Measurements from ENCODE around the gene SLC25A33. TPM values are rescaled to one million over a fixed set of nuclear protein-coding genes. Genes with fewer than 3 reads are reported as not detected.

SLC25A33 gene
- total and polyA plus RNA-seq, 2 donors from 2014 or later = 3.8 to 11.3 TPM

DNA sequence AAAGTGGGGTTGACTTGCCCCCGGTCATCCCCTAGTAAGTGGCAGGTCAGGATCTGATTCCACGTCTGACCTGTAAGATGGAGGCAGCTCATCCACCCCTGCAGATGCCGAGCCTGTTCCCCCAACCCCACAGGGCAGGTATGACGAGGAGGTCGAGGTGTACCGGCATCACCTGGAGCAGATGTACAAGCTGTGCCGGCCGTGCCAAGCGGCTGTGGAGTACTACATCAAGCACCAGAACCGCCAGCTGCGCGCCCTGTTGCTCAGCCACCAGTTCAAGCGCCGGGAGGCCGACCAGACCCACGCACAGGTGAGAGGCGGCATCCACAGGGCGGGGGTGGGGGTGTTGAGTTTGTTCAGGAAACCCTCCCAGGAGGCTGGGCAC is 59.0 kb downstream of the SLC25A33 start:
- no peak overlapping the region for H3K27ac ChIP-seq (ENCODE audit: low read depth in 2 of 2, low read length in 2 of 2)
- H3K4me1 ChIP-seq (ENCODE audit: control insufficient read depth in 2 of 3, insufficient read depth in 2 of 3, low read depth in 1 of 3, low read length in 3 of 3) = peaks cover 0 to 9% (median 0%) of the 10 kb centered on the region in 3 donors
- H3K9me3 ChIP-seq (ENCODE audit: control insufficient read depth in 2 of 3, insufficient read depth in 1 of 3, low read length in 3 of 3) = no peaks in the 10 kb centered on the region
- intact Hi-C loops (cut with DNase I) = no loop called here
- H3K36me3 ChIP-seq (ENCODE audit: control insufficient read depth in 2 of 3, insufficient read depth in 3 of 3, low read length in 3 of 3) = peaks cover 0 to 11% (median 3%) of the 10 kb centered on the region in 3 donors
- TF ChIP-seq, protein P1, sequence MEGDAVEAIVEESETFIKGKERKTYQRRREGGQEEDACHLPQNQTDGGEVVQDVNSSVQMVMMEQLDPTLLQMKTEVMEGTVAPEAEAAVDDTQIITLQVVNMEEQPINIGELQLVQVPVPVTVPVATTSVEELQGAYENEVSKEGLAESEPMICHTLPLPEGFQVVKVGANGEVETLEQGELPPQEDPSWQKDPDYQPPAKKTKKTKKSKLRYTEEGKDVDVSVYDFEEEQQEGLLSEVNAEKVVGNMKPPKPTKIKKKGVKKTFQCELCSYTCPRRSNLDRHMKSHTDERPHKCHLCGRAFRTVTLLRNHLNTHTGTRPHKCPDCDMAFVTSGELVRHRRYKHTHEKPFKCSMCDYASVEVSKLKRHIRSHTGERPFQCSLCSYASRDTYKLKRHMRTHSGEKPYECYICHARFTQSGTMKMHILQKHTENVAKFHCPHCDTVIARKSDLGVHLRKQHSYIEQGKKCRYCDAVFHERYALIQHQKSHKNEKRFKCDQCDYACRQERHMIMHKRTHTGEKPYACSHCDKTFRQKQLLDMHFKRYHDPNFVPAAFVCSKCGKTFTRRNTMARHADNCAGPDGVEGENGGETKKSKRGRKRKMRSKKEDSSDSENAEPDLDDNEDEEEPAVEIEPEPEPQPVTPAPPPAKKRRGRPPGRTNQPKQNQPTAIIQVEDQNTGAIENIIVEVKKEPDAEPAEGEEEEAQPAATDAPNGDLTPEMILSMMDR (IDR thresholded peaks at IDR 0.05; ENCODE audit: borderline replicate concordance, extremely low read depth, insufficient read depth) = no peak
- FAIRE-seq (no peak), DNase-seq (no peak)
- H3K27me3 ChIP-seq (ENCODE audit: control insufficient read depth, insufficient read depth, low read length) = no peaks in the 10 kb centered on the region
- no peak overlapping the region for H3K9ac ChIP-seq (ENCODE audit: low read length in 3 of 3)
- no peak overlapping the region for H3K4me3 ChIP-seq (ENCODE audit: low read length in 3 of 3)

DNA sequence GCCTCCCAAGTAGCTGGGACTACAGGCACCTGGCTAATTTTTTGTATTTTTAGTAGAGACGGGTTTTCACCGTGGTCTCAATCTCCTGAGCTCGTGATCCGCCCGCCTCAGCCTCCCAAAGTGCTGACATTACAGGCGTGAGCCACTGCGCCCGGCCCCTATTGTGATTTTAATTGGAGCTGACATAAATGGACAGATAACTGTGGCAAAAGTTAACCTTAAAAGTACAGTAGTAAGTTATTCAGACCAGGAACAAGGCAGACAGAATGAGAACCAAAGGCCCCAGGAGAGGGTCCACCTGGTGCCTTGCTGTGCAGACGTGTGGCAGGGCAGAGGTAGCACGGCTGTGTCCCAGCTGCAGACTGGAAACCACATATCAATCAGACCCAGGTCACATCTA is 60.5 kb downstream of the SLC25A33 start:
- no peaks in the 10 kb centered on the region for H3K4me1 ChIP-seq (ENCODE audit: control insufficient read depth in 2 of 3, insufficient read depth in 2 of 3, low read depth in 1 of 3, low read length in 3 of 3)

DNA sequence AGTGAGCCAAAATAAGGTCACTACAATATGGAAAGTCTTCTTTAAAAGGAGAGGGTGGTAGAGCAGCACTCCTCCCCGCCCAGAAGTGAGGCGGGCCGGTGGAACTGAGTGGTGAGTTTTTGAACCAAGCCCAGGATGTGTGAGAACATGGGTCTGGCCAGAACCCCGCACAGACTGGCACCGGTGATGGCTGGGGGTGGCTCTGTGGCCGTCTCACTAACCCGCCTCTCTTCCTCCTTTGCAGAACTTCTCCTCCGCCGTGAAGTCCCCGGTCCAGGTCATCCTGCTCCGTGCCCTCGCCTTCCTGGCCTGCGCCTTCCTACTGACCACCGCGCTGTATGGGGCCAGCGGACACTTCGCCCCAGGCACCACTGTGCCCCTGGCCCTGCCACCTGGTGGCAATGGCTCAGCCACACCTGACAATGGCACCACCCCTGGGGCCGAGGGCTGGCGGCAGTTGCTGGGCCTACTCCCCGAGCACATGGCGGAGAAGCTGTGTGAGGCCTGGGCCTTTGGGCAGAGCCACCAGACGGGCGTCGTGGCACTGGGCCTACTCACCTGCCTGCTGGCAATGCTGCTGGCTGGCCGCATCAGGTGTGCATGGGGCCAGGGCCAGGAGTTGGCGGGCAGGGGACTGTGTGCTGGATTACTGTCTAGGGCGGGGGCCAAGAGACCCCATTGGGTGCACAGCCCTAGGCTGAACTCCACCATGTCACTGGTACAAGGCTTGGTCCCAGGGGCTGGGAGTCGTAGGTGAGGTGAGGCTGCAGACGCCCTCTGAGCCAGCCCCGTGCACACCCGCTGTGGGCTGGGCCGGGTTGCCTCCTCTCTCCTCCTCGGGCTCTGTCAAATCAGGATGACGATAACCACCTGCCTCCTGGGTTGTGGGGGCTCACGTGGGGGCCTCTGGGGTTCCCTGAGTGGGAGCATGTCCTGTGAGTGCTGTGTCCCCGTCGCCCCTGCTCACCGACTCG is 61.9 kb downstream of the SLC25A33 start:
- intact Hi-C loops (cut with DNase I) = no loop called here
- no peak overlapping the region for H3K4me3 ChIP-seq (ENCODE audit: low read length in 3 of 3)
- DNase-seq = no peak
- H3K9ac ChIP-seq (ENCODE audit: low read length in 3 of 3) = no peak overlapping the region
- no peaks in the 10 kb centered on the region for H3K9me3 ChIP-seq (ENCODE audit: control insufficient read depth in 2 of 3, insufficient read depth in 1 of 3, low read length in 3 of 3)
- H3K4me1 ChIP-seq (ENCODE audit: control insufficient read depth in 2 of 3, insufficient read depth in 2 of 3, low read depth in 1 of 3, low read length in 3 of 3) = no peaks in the 10 kb centered on the region
- TF ChIP-seq, protein P1 (IDR thresholded peaks at IDR 0.05; ENCODE audit: borderline replicate concordance, extremely low read depth, insufficient read depth) = no peak
- FAIRE-seq = no peak
- H3K36me3 ChIP-seq (ENCODE audit: control insufficient read depth in 2 of 3, insufficient read depth in 3 of 3, low read length in 3 of 3) = peaks cover 0 to 18% (median 3%) of the 10 kb centered on the region in 3 donors
- no peaks in the 10 kb centered on the region for H3K27me3 ChIP-seq (ENCODE audit: control insufficient read depth, insufficient read depth, low read length)
- H3K27ac ChIP-seq (ENCODE audit: low read depth in 2 of 2, low read length in 2 of 2) = no peak overlapping the region

More for the DNA sequence above, 60.5 kb downstream of the SLC25A33 start:
- Histone ChIP-seq H3K36me3 (ENCODE audit: control insufficient read depth in 2 of 3, insufficient read depth in 3 of 3, low read length in 3 of 3) (peaks cover 0 to 18% (median 3%) of the 10 kb centered on the region in 3 donors), H3K9me3 (ENCODE audit: control insufficient read depth in 2 of 3, insufficient read depth in 1 of 3, low read length in 3 of 3) (no peaks in the 10 kb centered on the region), H3K27ac (ENCODE audit: low read depth in 2 of 2, low read length in 2 of 2) (no peak overlapping the region), H3K4me3 (ENCODE audit: low read length in 3 of 3) (no peak overlapping the region), H3K9ac (ENCODE audit: low read length in 3 of 3) (no peak overlapping the region), H3K27me3 (ENCODE audit: control insufficient read depth, insufficient read depth, low read length) (no peaks in the 10 kb centered on the region)
- TF ChIP-seq, protein P1 (IDR thresholded peaks at IDR 0.05; ENCODE audit: borderline replicate concordance, extremely low read depth, insufficient read depth) = no peak
- intact Hi-C loops (cut with DNase I) = no loop called here
- no peak for DNase-seq
- no peak for FAIRE-seq

All from kidney (tissue), 14 donors.